ENCODE measurements around the gene HYDIN.
"Not testable (repeated sequence)": the region's sequence is repeated elsewhere in the genome, so short reads cannot be mapped to it uniquely, and the experiment has no call there.

The HYDIN gene

GRCh38 chr16:71080262-71080661 is 150.3 kb downstream of the HYDIN start:
- H3K4me3 ChIP-seq (ENCODE audit: low read length, poor library complexity, severe bottlenecking); H2AFZ ChIP-seq (ENCODE audit: low read length); H3K27me3 ChIP-seq (ENCODE audit: insufficient read depth, low read length, poor library complexity, severe bottlenecking); H4K20me1 ChIP-seq (ENCODE audit: insufficient read depth, low read length, poor library complexity, severe bottlenecking); H3F3A ChIP-seq (ENCODE audit: low read depth); H3K4me2 ChIP-seq (ENCODE audit: low read depth, low read length, poor library complexity, severe bottlenecking); H3K36me3 ChIP-seq (ENCODE audit: insufficient read depth, low read length); H3K79me2 ChIP-seq (ENCODE audit: insufficient read depth, low read length); H3K9me3 ChIP-seq (ENCODE audit: insufficient read depth, low read depth, low read length); H3K9ac ChIP-seq (ENCODE audit: low read depth, low read length, poor library complexity, severe bottlenecking); H3K4me1 ChIP-seq (ENCODE audit: insufficient read depth, low read length, poor library complexity, severe bottlenecking); H3K9me2 ChIP-seq (replicated peaks; ENCODE audit: low read depth, low read length): not testable (repeated sequence)

- H4K20me1 ChIP-seq (ENCODE audit: insufficient read depth, low read length, poor library complexity, severe bottlenecking); H3K36me3 ChIP-seq (ENCODE audit: insufficient read depth, low read length); H3K9ac ChIP-seq (ENCODE audit: low read depth, low read length, poor library complexity, severe bottlenecking); H3F3A ChIP-seq (ENCODE audit: low read depth); H3K79me2 ChIP-seq (ENCODE audit: insufficient read depth, low read length); H3K27me3 ChIP-seq (ENCODE audit: insufficient read depth, low read length, poor library complexity, severe bottlenecking); H3K9me3 ChIP-seq (ENCODE audit: insufficient read depth, low read depth, low read length); H2AFZ ChIP-seq (ENCODE audit: low read length); H3K4me2 ChIP-seq (ENCODE audit: low read depth, low read length, poor library complexity, severe bottlenecking); H3K4me3 ChIP-seq (ENCODE audit: low read length, poor library complexity, severe bottlenecking); H3K4me1 ChIP-seq (ENCODE audit: insufficient read depth, low read length, poor library complexity, severe bottlenecking); H3K9me2 ChIP-seq (replicated peaks; ENCODE audit: low read depth, low read length): not testable (repeated sequence)
Observed at GRCh38 chr16:71070651-71071050, 159.9 kb downstream of the HYDIN start.

GRCh38 chr16:71069842-71070241 is 160.7 kb downstream of the HYDIN start:
- H3K27me3 ChIP-seq (ENCODE audit: insufficient read depth, low read length, poor library complexity, severe bottlenecking); H3K4me1 ChIP-seq (ENCODE audit: insufficient read depth, low read length, poor library complexity, severe bottlenecking); H2AFZ ChIP-seq (ENCODE audit: low read length); H3K4me3 ChIP-seq (ENCODE audit: low read length, poor library complexity, severe bottlenecking); H3K4me2 ChIP-seq (ENCODE audit: low read depth, low read length, poor library complexity, severe bottlenecking); H3K36me3 ChIP-seq (ENCODE audit: insufficient read depth, low read length); H4K20me1 ChIP-seq (ENCODE audit: insufficient read depth, low read length, poor library complexity, severe bottlenecking); H3K9ac ChIP-seq (ENCODE audit: low read depth, low read length, poor library complexity, severe bottlenecking); H3K9me3 ChIP-seq (ENCODE audit: insufficient read depth, low read depth, low read length); H3F3A ChIP-seq (ENCODE audit: low read depth); H3K79me2 ChIP-seq (ENCODE audit: insufficient read depth, low read length); H3K9me2 ChIP-seq (replicated peaks; ENCODE audit: low read depth, low read length): not testable (repeated sequence)

- not testable (repeated sequence) for H3K9me3 ChIP-seq (ENCODE audit: insufficient read depth, low read depth, low read length); H3K4me3 ChIP-seq (ENCODE audit: low read length, poor library complexity, severe bottlenecking); H3K4me1 ChIP-seq (ENCODE audit: insufficient read depth, low read length, poor library complexity, severe bottlenecking); H3K4me2 ChIP-seq (ENCODE audit: low read depth, low read length, poor library complexity, severe bottlenecking); H2AFZ ChIP-seq (ENCODE audit: low read length); H3K9ac ChIP-seq (ENCODE audit: low read depth, low read length, poor library complexity, severe bottlenecking); H4K20me1 ChIP-seq (ENCODE audit: insufficient read depth, low read length, poor library complexity, severe bottlenecking); H3F3A ChIP-seq (ENCODE audit: low read depth); H3K36me3 ChIP-seq (ENCODE audit: insufficient read depth, low read length); H3K79me2 ChIP-seq (ENCODE audit: insufficient read depth, low read length); H3K9me2 ChIP-seq (replicated peaks; ENCODE audit: low read depth, low read length); H3K27me3 ChIP-seq (ENCODE audit: insufficient read depth, low read length, poor library complexity, severe bottlenecking)
Observed at GRCh38 chr16:71053897-71054609, 176.5 kb downstream of the HYDIN start.

- not testable (repeated sequence) for H4K20me1 ChIP-seq (ENCODE audit: insufficient read depth, low read length, poor library complexity, severe bottlenecking); H3F3A ChIP-seq (ENCODE audit: low read depth); H3K9me2 ChIP-seq (replicated peaks; ENCODE audit: low read depth, low read length); H3K4me3 ChIP-seq (ENCODE audit: low read length, poor library complexity, severe bottlenecking); H3K36me3 ChIP-seq (ENCODE audit: insufficient read depth, low read length); H2AFZ ChIP-seq (ENCODE audit: low read length); H3K9me3 ChIP-seq (ENCODE audit: insufficient read depth, low read depth, low read length); H3K9ac ChIP-seq (ENCODE audit: low read depth, low read length, poor library complexity, severe bottlenecking); H3K79me2 ChIP-seq (ENCODE audit: insufficient read depth, low read length); H3K27me3 ChIP-seq (ENCODE audit: insufficient read depth, low read length, poor library complexity, severe bottlenecking); H3K4me2 ChIP-seq (ENCODE audit: low read depth, low read length, poor library complexity, severe bottlenecking); H3K4me1 ChIP-seq (ENCODE audit: insufficient read depth, low read length, poor library complexity, severe bottlenecking)
Observed at GRCh38 chr16:71050307-71050706, 180.2 kb downstream of the HYDIN start.

- not testable (repeated sequence) for H3K27me3 ChIP-seq (ENCODE audit: insufficient read depth, low read length, poor library complexity, severe bottlenecking); H3K79me2 ChIP-seq (ENCODE audit: insufficient read depth, low read length); H3F3A ChIP-seq (ENCODE audit: low read depth); H3K4me1 ChIP-seq (ENCODE audit: insufficient read depth, low read length, poor library complexity, severe bottlenecking); H3K9me3 ChIP-seq (ENCODE audit: insufficient read depth, low read depth, low read length); H3K9ac ChIP-seq (ENCODE audit: low read depth, low read length, poor library complexity, severe bottlenecking); H2AFZ ChIP-seq (ENCODE audit: low read length); H3K4me2 ChIP-seq (ENCODE audit: low read depth, low read length, poor library complexity, severe bottlenecking); H4K20me1 ChIP-seq (ENCODE audit: insufficient read depth, low read length, poor library complexity, severe bottlenecking); H3K36me3 ChIP-seq (ENCODE audit: insufficient read depth, low read length); H3K4me3 ChIP-seq (ENCODE audit: low read length, poor library complexity, severe bottlenecking); H3K9me2 ChIP-seq (replicated peaks; ENCODE audit: low read depth, low read length)
Observed at GRCh38 chr16:71039368-71040111, 191.0 kb downstream of the HYDIN start.

- H4K20me1 ChIP-seq (ENCODE audit: insufficient read depth, low read length, poor library complexity, severe bottlenecking); H3K36me3 ChIP-seq (ENCODE audit: insufficient read depth, low read length); H3F3A ChIP-seq (ENCODE audit: low read depth); H3K27me3 ChIP-seq (ENCODE audit: insufficient read depth, low read length, poor library complexity, severe bottlenecking); H3K4me2 ChIP-seq (ENCODE audit: low read depth, low read length, poor library complexity, severe bottlenecking); H3K9me3 ChIP-seq (ENCODE audit: insufficient read depth, low read depth, low read length); H3K9ac ChIP-seq (ENCODE audit: low read depth, low read length, poor library complexity, severe bottlenecking); H3K79me2 ChIP-seq (ENCODE audit: insufficient read depth, low read length); H3K4me1 ChIP-seq (ENCODE audit: insufficient read depth, low read length, poor library complexity, severe bottlenecking); H3K9me2 ChIP-seq (replicated peaks; ENCODE audit: low read depth, low read length); H3K4me3 ChIP-seq (ENCODE audit: low read length, poor library complexity, severe bottlenecking); H2AFZ ChIP-seq (ENCODE audit: low read length): not testable (repeated sequence)
Observed at GRCh38 chr16:71038421-71038820, 192.1 kb downstream of the HYDIN start.

Data from Loucy (cell line).